Measurements from ENCODE around the gene MGAT2.
"Not testable (repeated sequence)": the region's sequence is repeated elsewhere in the genome, so short reads cannot be mapped to it uniquely, and the experiment has no call there.

The MGAT2 gene

DNA sequence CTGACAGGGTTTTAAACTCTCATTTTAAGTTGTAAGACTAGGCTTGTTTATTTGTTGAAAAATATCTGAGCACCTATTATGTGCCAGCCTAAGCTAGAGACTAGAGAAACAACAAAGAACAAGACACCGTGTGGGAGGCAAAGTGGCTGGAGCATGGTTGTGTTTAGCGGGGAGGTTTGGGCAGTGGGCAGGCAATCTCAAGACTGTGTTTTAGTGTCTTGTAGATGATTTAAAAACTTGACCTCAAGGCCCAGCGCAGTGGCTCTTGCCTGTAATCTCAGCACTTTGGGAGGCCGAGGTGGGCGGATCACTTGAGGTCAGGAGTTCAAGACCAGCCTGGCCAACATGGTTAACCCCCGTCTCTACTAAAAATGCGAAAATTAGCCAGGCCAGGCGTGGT is 7.9 kb upstream of the MGAT2 start:
- FAIRE-seq: no peak

DNA sequence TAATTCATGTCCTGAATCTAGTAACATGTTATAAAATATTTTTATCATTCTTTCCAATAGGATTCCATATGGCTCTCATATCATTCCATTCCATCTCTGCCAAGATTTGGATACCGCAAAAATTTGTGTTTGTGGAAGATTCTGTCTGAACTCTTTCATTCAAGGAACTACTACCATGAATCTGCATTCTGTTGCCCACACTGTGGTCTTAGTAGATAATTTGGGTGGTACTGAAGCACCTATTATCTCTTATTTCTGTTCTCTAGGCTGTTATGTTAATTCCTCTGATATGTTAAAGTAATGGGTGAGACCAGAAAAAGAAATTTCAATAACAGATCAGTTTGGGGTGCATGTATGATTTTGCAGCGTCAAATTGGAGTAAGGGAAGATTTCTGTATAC is 6.4 kb upstream of the MGAT2 start:
- FAIRE-seq: no peak

DNA sequence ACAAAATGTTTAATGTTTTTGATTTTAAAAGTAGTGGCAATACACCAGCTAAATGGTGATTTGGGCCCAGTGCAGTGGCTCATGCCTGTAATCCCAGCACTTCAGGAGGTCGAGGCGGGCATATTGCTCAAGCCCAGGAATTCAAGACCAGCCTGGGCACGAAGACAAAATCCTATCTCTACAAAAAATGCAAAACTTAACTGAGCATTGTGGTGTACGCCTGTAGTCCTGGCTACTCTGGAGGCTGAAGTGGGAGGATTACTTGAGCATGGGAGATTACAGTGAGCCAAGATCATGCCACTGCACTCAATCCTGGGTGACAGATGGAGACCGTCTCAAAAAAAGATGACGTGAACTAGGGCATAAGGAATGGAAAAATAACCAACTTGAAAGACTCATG is 4.8 kb upstream of the MGAT2 start:
- FAIRE-seq: no peak

DNA sequence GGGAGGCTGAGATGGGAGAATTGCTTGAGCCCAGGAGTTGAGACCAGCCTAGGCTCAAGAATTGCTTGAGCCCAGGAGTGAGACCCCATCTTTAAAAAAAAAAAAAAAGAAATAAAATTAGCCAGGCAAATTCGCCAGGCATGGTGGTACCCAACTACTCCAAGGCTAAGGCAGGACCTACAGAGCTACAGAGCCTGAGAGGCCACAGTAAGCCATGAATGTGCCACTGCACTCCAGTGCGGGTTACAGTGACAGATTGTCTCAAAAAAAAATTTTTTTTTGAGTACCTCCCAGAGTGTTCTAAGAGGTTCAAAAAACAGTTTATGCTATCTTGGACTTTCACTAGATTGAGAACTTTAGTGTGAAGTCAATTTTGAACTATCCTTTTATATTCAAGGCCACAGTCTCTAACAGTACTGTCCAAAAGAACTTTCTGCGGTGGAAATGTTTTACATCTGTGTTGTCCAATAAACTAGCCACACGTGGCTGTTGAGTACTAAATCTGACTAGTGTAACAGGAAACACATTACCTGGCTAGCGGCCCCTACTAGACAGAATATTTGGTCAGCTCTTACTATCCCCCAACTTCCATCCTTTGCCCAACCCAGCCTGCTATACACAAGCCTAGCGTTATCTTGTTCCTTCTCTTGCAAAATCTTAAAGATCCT is 2.6 kb upstream of the MGAT2 start:
- no peak for FAIRE-seq

DNA sequence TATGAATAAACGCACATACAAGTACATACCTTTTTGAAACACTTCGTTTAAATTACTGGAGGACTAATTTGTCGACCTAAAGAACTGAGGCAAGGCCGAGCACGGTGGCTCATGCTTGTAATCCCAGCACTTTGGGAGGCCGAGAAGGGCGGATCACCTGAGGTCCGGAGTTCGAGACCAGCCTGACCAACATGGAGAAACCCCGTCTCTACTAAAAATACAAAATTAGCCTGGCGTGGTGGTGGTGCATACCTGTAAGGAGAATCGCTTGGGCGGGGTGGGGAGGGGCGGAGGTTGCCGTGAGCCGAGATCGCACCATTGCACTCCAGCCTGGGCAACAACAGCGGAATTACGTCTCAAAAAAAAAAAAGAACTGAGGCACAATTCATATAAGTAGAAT is 1.3 kb upstream of the MGAT2 start:
- not testable (repeated sequence) for FAIRE-seq

DNA sequence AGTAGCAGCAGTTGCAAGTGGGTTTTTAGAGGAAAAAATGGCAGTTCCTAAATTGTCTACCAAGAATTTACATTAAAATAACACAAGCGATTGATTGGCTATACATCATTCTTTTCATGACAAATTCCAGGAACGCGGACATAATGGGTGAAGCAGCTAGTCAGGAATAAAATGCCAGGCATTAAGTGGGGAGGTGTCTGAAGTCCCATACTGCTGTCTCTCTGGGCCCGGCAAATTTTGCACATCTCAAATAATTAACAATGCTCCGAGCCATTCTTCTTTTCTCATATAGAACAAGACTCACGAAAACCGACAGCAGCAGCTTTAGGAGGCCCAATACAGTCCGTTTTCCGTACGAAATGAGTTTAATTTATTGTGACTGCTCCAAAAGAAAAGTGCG is 869 bp upstream of the MGAT2 start:
- no peak for FAIRE-seq

DNA sequence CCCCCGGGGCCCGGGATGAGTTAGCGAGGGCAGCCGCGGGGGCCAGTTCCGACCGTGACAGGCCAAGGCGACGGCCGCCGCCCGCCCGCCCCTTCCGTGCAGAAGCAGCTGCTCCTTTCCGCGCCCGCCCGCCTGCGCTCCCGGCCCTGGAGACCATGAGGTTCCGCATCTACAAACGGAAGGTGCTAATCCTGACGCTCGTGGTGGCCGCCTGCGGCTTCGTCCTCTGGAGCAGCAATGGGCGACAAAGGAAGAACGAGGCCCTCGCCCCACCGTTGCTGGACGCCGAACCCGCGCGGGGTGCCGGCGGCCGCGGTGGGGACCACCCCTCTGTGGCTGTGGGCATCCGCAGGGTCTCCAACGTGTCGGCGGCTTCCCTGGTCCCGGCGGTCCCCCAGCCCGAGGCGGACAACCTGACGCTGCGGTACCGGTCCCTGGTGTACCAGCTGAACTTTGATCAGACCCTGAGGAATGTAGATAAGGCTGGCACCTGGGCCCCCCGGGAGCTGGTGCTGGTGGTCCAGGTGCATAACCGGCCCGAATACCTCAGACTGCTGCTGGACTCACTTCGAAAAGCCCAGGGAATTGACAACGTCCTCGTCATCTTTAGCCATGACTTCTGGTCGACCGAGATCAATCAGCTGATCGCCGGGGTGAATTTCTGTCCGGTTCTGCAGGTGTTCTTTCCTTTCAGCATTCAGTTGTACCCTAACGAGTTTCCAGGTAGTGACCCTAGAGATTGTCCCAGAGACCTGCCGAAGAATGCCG is 699 bp downstream of the MGAT2 start:
- no peak for FAIRE-seq

DNA sequence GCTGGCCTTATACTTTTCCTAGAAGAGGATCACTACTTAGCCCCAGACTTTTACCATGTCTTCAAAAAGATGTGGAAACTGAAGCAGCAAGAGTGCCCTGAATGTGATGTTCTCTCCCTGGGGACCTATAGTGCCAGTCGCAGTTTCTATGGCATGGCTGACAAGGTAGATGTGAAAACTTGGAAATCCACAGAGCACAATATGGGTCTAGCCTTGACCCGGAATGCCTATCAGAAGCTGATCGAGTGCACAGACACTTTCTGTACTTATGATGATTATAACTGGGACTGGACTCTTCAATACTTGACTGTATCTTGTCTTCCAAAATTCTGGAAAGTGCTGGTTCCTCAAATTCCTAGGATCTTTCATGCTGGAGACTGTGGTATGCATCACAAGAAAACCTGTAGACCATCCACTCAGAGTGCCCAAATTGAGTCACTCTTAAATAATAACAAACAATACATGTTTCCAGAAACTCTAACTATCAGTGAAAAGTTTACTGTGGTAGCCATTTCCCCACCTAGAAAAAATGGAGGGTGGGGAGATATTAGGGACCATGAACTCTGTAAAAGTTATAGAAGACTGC is 1.5 kb downstream of the MGAT2 start:
- FAIRE-seq: no peak

DNA sequence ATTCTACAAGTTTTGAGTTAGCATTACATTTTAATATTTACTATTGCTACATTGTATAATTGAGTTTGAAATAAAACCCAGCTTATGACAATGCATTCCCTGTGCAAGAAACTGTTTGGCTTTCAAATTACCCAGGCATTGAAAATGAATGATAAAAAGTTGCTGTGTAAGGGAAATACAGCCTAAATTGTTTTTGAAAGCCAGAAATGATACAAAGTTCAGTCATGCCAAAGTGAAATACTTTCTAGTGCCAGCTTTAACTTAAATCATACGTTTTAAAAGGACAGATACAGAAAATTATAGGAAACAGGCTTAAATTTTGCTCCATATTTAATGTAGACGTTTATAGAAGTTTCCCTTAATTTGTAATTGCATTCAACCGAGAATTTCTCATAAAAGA is 2.8 kb downstream of the MGAT2 start:
- FAIRE-seq: no peak

DNA sequence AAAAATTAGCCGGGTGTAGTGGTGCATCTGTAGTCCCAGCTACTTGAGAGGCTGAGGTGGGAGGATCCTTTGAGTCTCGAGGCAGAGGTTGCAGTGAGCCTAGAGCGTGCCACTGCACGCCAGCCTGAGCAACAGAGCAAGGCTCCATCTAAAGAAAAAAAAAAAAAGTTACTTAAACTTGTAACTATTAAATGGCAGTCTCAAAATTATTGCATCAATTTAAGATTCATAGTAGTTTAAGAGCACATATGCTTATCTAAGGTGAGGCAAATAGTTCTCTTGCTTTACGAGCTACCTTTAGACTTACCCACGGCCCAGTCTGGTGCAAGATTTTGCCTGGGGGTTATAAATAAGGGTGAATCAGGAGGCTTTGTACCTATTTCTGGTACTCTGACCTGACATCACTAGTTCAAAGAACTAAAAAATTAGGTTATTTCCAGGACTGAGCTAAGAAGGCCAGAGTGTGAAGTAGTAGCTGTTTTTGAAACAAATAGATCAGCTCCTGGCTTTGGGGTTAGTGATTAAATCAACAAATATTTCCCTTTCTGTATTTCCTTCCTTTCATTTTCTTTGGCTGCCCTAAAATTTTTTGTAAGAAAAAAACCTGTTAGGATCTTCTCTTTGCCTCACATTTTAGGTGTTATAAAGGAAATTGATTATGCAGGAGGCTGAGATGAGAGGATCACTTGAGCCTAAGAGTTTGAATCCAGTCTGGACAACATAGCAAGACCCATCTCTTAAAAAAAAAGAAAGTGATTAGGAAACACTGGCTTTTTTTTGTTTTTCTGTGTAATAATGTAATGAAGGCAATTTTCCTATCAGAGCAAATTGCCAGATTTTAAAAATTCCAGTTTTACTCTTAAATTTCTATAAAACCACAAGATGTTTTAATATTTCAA is 3.6 kb downstream of the MGAT2 start:
- no peak for FAIRE-seq

DNA sequence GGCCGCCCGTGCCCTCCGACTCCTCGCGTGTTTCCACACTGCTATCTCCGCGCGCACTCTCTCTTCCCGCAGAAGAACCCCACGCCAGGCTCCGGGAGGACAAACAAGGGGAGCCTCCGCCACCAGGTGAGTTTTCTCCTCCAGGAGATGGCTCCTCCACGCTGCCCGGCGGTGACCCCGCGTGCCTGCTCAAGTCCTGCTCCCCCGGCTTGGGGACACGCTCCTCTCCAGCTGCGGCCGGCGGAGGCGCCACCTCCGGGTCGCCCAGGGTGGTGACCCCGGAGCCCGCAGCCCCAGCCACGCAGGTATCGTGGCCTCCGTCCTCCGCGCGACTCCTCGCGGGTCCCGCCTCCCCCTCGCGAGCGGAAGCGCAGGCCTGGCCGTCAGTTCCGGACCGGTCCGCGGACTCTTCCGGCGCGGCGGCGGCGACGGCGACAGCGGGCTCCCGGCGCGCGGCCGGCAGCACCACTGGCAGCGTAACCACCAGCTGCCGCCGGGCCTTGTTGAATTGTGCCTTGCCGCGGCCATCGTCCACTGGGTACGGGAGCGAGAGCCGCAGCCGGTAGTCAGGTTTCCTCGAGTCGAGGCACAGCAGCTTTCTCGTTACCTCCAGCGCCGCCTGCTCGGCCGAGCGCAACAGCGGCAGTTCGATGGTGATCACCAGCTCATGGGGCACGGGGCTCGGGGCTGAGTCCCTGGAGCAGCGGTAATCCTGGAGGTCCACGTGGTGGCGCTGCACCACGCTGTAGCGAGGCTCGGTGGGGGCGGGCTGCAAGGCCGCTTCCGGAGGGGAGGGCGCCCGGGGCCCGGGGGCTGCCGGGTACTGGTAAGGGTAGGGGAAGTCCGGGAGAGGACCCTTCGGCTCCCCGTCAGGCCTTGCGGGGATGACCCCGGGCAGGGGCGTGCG is 13.3 kb downstream of the MGAT2 start:
- FAIRE-seq: no peak

DNA sequence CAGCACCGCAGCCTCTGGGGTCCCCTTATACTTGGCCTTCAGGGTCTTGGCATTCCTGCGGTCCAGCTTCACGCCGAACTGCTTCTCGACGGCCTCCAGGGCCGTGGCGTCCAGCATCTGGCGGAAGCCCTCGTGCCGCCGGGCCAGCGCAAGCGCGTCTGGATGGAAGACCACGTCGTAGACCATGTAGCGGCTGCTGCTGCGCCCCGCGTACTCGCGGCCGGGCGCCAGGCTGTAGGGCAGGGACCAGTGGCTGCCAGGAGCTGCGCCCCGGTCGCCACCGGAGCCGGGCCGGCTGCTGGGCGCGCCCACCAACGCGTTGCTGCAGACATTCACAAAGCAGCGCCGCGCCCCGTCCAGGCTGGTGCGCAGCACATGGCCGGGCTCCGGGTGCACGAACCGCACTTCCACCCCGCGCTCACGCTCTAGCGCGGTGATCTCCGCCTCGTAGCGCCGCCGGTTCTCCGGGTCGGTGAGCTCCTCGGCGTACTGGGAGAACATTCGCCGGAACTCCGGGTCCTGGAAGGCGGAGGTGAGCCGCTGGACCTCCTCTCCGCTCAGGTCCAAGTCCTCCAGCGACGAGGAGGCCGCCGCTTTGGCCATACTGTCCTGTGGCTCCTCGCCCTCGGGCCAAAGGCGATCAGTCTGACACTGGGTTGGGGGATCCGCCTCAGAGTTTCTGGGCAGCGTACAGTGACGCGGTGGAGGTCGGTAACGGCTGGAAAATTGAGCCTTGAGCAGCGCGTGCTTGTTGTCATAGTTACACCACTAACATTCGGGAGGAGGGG is 14.1 kb downstream of the MGAT2 start, which contains the start of gene DNAAF2:
TSS of gene DNAAF2 (minus strand) at position 698 of the 788 bp plus-strand sequence. CDS start at position 603, 95 bp downstream.
- FAIRE-seq: no peak

DNA sequence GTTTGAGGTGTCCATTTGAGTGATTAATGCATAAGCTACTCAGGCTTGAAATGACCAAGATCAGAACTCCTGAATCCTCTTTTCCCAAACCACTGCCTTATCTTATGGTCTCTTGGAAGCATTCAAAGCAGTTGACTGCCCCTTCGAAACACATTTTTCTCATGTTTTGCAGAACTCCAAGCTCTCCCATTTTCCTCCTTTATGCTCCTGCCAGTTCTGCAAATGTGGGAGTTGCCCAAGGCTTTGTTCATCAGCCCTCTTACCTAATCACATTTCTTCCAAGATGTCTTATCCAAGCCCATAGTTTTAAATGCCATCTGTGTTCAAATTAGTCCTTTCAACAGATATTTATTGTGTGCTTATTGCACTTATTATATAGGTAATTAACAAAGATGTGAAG is 16.3 kb downstream of the MGAT2 start:
- FAIRE-seq: no peak

DNA sequence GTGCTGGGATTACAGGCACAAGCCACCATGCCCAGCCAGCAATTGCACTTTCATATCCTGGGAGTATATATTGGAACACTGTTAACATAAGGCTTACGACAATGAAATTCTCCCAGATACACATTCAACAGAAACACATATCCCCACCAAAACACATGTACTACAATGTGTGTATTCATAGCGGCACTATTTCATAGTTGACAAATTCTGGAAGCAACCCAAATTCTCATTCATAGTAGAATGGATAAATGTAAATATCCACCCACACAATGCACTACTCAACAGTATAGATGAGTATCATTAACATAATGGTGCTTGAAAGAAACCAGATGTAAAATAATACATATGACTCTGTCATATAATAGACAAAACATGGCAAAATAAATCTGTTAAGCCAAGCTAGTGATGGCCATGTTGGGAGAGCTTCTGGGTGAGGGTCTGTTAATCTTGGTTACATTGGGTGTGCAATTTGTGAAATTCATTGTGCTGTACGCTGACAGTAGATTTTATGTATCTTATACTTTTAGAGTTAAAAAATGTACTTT is 17.0 kb downstream of the MGAT2 start:
- no peak for FAIRE-seq

DNA sequence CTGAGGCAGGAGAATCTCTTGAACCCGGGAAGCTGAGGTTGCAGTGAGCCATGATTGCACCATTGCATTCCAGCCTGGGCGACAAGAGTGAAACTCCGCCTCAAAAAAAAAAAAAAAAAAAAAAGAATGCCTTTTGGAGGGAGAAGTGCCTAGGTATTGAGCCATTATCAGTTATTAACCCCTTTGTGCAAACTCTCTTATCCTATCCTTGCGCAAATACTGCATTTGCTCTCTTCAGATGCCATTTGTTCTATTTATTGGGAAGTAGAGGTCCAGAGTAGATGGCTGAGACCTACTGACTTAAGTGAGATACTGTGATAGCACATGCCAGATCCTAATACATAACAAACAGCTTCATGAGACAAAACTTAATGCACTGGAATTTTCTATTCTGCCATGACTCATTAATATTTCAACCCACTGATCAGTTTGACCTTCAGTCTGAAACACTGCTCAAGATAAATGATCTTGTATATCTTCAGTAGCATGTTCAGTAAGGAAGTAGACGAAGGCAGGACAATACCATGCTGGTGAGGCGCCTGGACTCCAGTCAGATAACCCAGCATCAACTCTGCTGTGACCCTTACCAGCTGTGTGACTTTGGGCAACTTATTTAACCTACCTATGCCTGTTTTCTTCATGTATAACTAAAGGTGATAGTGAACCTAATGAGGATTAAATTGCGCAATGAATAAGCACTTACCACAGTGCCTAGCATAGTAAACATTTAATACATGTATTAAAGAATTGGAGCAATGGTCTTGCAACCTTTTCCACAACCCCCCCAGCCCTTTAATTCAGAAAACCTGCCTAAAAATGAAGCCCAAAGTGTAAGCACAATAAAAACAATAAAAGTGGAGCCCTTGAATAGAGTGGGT is 20.2 kb downstream of the MGAT2 start:
- FAIRE-seq: no peak

DNA sequence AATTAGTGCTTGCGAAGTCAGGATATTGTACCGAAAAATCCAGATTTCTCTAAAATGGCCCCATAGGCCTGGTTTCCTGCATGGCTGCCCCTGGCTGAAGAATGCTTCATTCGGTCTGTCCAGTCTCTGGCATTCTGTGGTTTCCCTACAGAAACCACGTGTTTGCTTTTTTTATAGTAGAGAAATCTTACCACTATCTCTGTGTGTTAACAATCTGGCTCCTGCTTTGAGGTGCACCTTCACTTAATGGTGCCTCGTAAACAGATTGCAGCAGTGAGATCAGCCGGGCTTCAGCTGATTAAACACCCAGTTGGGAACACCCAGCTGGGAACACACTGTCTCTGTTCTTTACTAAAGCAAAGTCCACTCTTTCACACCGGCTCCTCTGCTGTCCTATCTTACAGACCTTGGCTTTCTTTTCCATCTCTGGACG is 21.1 kb downstream of the MGAT2 start:
- FAIRE-seq: no peak

DNA sequence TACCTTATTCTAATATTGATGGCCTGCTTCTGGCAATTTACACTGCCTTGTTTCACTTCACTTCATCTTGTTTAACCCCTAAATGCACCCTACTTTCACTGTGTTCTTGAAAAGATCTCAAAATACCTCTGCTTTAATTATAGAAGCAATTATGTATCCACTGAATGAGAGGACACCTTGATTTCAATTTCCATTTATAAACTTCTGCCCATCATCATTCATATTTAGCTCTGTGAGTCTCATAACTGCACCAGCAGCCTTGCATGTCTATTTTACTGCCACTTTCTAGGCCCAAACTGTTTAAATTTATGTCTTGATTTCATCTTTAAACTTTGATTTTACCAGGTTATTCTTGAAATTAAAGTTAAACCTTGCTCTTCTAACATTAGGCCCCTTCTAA is 21.6 kb downstream of the MGAT2 start:
- FAIRE-seq: no peak

DNA sequence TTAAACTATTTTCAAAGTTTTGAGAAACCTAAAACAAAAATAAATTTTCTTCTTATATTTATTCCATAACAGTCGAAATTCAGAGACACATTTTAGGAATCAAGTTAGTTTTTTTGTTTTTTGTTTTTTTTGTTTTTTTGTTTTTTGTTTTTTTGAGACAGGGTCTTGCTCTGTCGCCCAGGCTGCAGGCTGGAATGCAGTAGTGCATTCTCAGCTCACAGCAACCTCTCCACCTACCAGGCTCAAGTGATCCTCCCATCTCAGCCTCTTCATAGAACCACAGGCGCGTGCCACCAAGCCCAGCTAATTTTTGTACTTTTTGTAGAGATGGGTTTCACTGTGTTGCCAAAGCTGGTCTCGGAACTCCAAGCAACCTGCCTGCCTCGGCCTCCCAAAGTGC is 32.9 kb downstream of the MGAT2 start:
- peak; percentile 78 for FAIRE-seq

DNA sequence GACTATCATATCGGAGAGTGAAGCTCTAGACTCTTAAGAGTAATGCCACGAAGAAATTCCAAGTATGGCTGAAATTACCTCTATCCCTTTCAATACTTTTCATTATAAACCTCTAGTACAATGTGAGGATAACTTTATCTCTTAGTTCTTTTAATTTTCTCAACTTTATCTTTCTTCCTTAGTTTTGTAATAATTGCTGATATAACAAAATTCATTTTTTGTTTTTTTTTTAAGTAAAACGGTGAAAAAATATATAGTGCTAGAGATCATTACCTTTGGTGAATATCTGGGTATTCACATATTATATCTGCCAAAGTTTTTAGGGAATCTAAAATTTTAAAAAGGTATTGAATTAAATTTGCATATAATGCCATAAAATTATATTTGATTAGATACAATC is 33.9 kb downstream of the MGAT2 start:
- peak; percentile 32 for FAIRE-seq

DNA sequence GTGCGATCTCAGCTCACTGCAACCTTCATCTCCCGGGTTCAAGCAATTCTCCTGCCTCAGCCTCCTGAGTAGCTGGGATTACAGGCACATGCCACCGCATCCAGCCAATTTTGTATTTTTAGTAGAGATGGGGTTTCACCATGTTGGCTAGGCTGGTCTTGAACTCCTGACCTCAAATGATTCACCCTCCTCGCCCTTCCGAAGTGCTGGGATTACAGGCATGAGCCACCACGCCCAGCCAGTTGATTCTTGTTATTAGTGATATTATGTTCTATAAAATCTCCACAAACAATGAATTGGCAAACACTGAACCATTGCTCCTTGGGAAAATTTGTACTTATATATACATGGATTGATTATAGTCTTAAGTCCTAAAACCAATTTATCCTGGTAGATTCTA is 36.9 kb downstream of the MGAT2 start:
- FAIRE-seq: not testable (repeated sequence)
